GM23338 (cell line): ENCODE data around the gene TRPM1. TPM values are rescaled to one million over a fixed set of nuclear protein-coding genes. Genes with fewer than 3 reads are reported as not detected.

Experiments
- ATAC-seq: fragments of 200-7000 bp; cut with Tn5 transposase; 3 replicates; pipeline ENCODE4 v1.9.1; 2020
- DNase-seq: peaks from one replicate; pipeline ENCODE4 v3.0.0-alpha.2; 2015; ENCODE audit warnings: low spot score
- H2AFZ ChIP-seq: fragments of 200-600 bp; sonication (generic); 2 replicates; pipeline ENCODE4 v1.8.0; 2016; ENCODE audit warnings: antibody characterized with exemption, mild to moderate bottlenecking, moderate library complexity
- H3F3A ChIP-seq: fragments of 200-600 bp; sonication (generic); replicated peaks from 2 replicates; pipeline ENCODE4 v1.8.0; 2017; ENCODE audit warnings: antibody characterized with exemption, mixed run types, low read depth
- H3K27ac ChIP-seq: fragments of 200-600 bp; sonication (generic); 2 replicates; pipeline ENCODE4 v1.6.1; 2016; ENCODE audit warnings: low read depth
- H3K27me3 ChIP-seq: fragments of 200-600 bp; sonication (generic); 2 replicates; pipeline ENCODE4 v1.8.0; 2016; ENCODE audit warnings: mild to moderate bottlenecking, mixed run types, moderate library complexity; ENCODE audit not compliant: insufficient read depth
- H3K36me3 ChIP-seq: fragments of 200-600 bp; sonication (generic); 2 replicates; pipeline ENCODE4 v1.8.0; 2016; ENCODE audit warnings: mild to moderate bottlenecking; ENCODE audit not compliant: insufficient read depth
- H3K4me1 ChIP-seq: fragments of 200-600 bp; sonication (generic); 2 replicates; pipeline ENCODE4 v1.8.0; 2016; ENCODE audit warnings: mild to moderate bottlenecking, moderate library complexity; ENCODE audit not compliant: insufficient read depth
- H3K4me2 ChIP-seq: fragments of 200-600 bp; sonication (generic); 2 replicates; pipeline ENCODE4 v1.7.1; 2017; ENCODE audit warnings: mixed run types
- H3K4me3 ChIP-seq: fragments of 200-600 bp; sonication (generic); 2 replicates; pipeline ENCODE4 v1.6.1; 2016; ENCODE audit warnings: mixed run types
- H3K79me2 ChIP-seq: fragments of 200-600 bp; sonication (generic); replicated peaks from 2 replicates; pipeline ENCODE4 v1.8.0; 2017; ENCODE audit warnings: mild to moderate bottlenecking; ENCODE audit not compliant: insufficient read depth
- H3K9me2 ChIP-seq: fragments of 200-600 bp; sonication (generic); 2 replicates; pipeline ENCODE4 v1.8.0; 2017; ENCODE audit not compliant: insufficient read depth
- H4K20me1 ChIP-seq: fragments of 200-600 bp; sonication (generic); replicated peaks from 2 replicates; pipeline ENCODE4 v1.8.0; 2017; ENCODE audit warnings: mild to moderate bottlenecking; ENCODE audit not compliant: insufficient read depth
- H3K27ac Mint-ChIP-seq: 2 replicates; pipeline ENCODE4 v1.8.0; 2020; ENCODE audit warnings: inconsistent platforms, mild to moderate bottlenecking, moderate library complexity, mixed read lengths
- H3K27me3 Mint-ChIP-seq: 3 replicates; pipeline ENCODE4 v1.8.0; 2022; ENCODE audit warnings: low read depth, mild to moderate bottlenecking, moderate library complexity, mixed read lengths, inconsistent platforms; ENCODE audit not compliant: insufficient read depth, poor library complexity
- H3K36me3 Mint-ChIP-seq: 3 replicates; pipeline ENCODE4 v1.8.0; 2021; ENCODE audit warnings: low read depth, mild to moderate bottlenecking, inconsistent platforms, moderate library complexity, mixed read lengths
- H3K4me1 Mint-ChIP-seq: 3 replicates; pipeline ENCODE4 v1.8.0; 2020; ENCODE audit warnings: mild to moderate bottlenecking, inconsistent platforms, mixed read lengths
- H3K4me3 Mint-ChIP-seq: 3 replicates; pipeline ENCODE4 v1.8.0; 2021; ENCODE audit warnings: moderate library complexity, mild to moderate bottlenecking, inconsistent platforms, mixed read lengths
- H3K9me3 Mint-ChIP-seq: 3 replicates; pipeline ENCODE4 v1.8.0; 2020; ENCODE audit warnings: moderate library complexity, mild to moderate bottlenecking, inconsistent platforms, mixed read lengths
- CREB1 ChIP-seq: fragments of 250-450 bp; sonication (Bioruptor Pico); IDR thresholded peaks from 2 replicates; pipeline ENCODE4 v1.5.0; 2020; ENCODE audit warnings: low read depth, mild to moderate bottlenecking, moderate library complexity
- CTCF ChIP-seq, 2 experiments: fragments of 200-600 bp in 1 of 2; sonication (generic) in 1 of 2; conservative IDR thresholded peaks; 2 replicates each; pipeline versions ENCODE4 v1.5.1 to v1.6.1; 2016 to 2017; ENCODE audit warnings: antibody characterized with exemption in 2 of 2, low read depth in 2 of 2, mild to moderate bottlenecking in 2 of 2, moderate library complexity in 1 of 2
- ETS1 ChIP-seq: IDR thresholded peaks from 2 replicates; pipeline ENCODE4 v1.6.1; 2016; ENCODE audit warnings: antibody characterized with exemption
- EZH2 ChIP-seq: fragments of 200-600 bp; sonication (generic); IDR thresholded peaks from one replicate; pipeline ENCODE4 v1.8.0; 2017; ENCODE audit warnings: antibody characterized with exemption, mild to moderate bottlenecking, low read depth; ENCODE audit not compliant: unreplicated experiment
- EZH2phosphoT487 ChIP-seq: fragments of 200-600 bp; sonication (generic); IDR thresholded peaks from one replicate; pipeline ENCODE4 v1.8.1; 2018; ENCODE audit warnings: antibody characterized with exemption; ENCODE audit not compliant: unreplicated experiment
- NANOG ChIP-seq: IDR thresholded peaks from 2 replicates; pipeline ENCODE4 v1.6.1; 2016; ENCODE audit warnings: antibody characterized with exemption, borderline replicate concordance
- REST ChIP-seq: IDR thresholded peaks from one replicate; pipeline ENCODE4 v1.6.1; 2018; ENCODE audit warnings: antibody characterized with exemption; ENCODE audit not compliant: unreplicated experiment
- STAT1 ChIP-seq: IDR thresholded peaks from one replicate; pipeline ENCODE4 v1.6.1; 2016; ENCODE audit warnings: antibody characterized with exemption; ENCODE audit not compliant: unreplicated experiment
- ZNF114 ChIP-seq: fragments of 250-450 bp; sonication (Bioruptor Pico); IDR thresholded peaks from 2 replicates; pipeline ENCODE4 v1.5.0; 2020; ENCODE audit warnings: mild to moderate bottlenecking, moderate library complexity
- ZNF331 ChIP-seq: fragments of 250-450 bp; sonication (Bioruptor Pico); IDR thresholded peaks from 2 replicates; pipeline ENCODE4 v1.5.0; 2020; ENCODE audit warnings: low read depth, mild to moderate bottlenecking, moderate library complexity
- ZNF462 ChIP-seq: fragments of 250-450 bp; sonication (Bioruptor Pico); IDR thresholded peaks from 2 replicates; pipeline ENCODE4 v1.5.0; 2020; ENCODE audit warnings: mild to moderate bottlenecking, moderate library complexity
- polyA plus RNA-seq: library from polyadenylated mRNA; unstranded; fragments of >200 nt; fragmentation: Nextera tagmentation; extraction: Ambion mirVana; gene quantifications from 2 replicates; pipeline ENCODE4 v1.2.1, GENCODE V29; 2016
- total RNA-seq: library from RNA; depleted of rRNA; stranded (reverse); fragments of >200 nt; shearing (Covaris generic); gene quantifications from 2 replicates; pipeline ENCODE4 v1.2.3, GENCODE V29; 2014

The TRPM1 gene
- total and polyA plus RNA-seq, 2 experiments from 2014 or later, result 0.19 TPM; not detected in 1

- H3F3A ChIP-seq, result no peaks in the 10 kb centered on the region
- peaks cover 3% of the 10 kb centered on the region for H3K27me3 Mint-ChIP-seq
- TF ChIP-seq ETS1 (no peak), EZH2 (no peak), CREB1 (CRISPR knock-in tag) (no peak), NANOG (no peak), ZNF462 (CRISPR knock-in tag) (no peak), EZH2phosphoT487 (no peak), ZNF331 (no peak), CTCF (conservative IDR thresholded peaks at IDR 0.05; ENCODE audit: low read depth in 2 of 2) (no peak), STAT1 (no peak), ZNF114 (CRISPR knock-in tag) (no peak), REST (no peak)
- H3K79me2 ChIP-seq, result no peaks in the 10 kb centered on the region
- H3K9me3 Mint-ChIP-seq, result no peaks in the 10 kb centered on the region
- H3K4me2 ChIP-seq, result no peak overlapping the region
- H3K36me3 Mint-ChIP-seq, result no peaks in the 10 kb centered on the region
- H3K27me3 ChIP-seq, result no peaks in the 10 kb centered on the region
- H3K4me3 Mint-ChIP-seq, result no peak overlapping the region
- peaks cover 26% of the 10 kb centered on the region for H3K4me1 Mint-ChIP-seq
- no peaks in the 10 kb centered on the region for H4K20me1 ChIP-seq
- no peaks in the 10 kb centered on the region for H3K36me3 ChIP-seq
- DNase-seq (no peak), ATAC-seq (no peak)
- H3K9me2 ChIP-seq, result no peaks in the 10 kb centered on the region; the same call in 1 of the 2 replicates
- no peak overlapping the region for H3K27ac Mint-ChIP-seq
- no peak overlapping the region for H2AFZ ChIP-seq
- H3K4me1 ChIP-seq, result peaks cover 16% of the 10 kb centered on the region
- H3K4me3 ChIP-seq, result no peak overlapping the region
- H3K27ac ChIP-seq, result no peak overlapping the region
These were observed 81.0 kb downstream of the TRPM1 start for GRCh38 chr15:31020542-31020941.
